HCT116 (cell line): ENCODE data around the gene GTF2F1. TPM values are rescaled to one million over a fixed set of nuclear protein-coding genes. Genes with fewer than 3 reads are reported as not detected.

Source experiments
- ATAC-seq: fragments of 200-7000 bp; cut with Tn5 transposase; 2 replicates; pipeline ENCODE4 v1.9.1; 2020; ENCODE audit warnings: mild to moderate bottlenecking, moderate library complexity
- BruUV-seq: library from RNA; stranded (reverse); fragments of 400-500 nt; replicated peaks from 2 replicates; lab custom pipeline; 2021; lab: Mats Ljungman, UMichigan
- CTCF ChIA-PET: fragments of 300-600 bp; sonication (Branson Sonifier 250); formaldehyde crosslinking; loops from one replicate; lab custom pipeline; 2021; ENCODE audit warnings: antibody characterized with exemption; lab: Charles Lee
- POLR2A ChIA-PET: fragments of 300-600, 350-600 bp; sonication (Branson Sonifier 250); formaldehyde crosslinking; loops from one replicate; lab custom pipeline; 2021; ENCODE audit warnings: antibody characterized with exemption; lab: Charles Lee
- RAD21 ChIA-PET, 2 experiments: fragments of 300-600 bp; sonication (Branson Sonifier 250); formaldehyde crosslinking; loops; one replicate each; lab custom pipeline; 2023; ENCODE audit warnings: low total read pairs in 2 of 2; ENCODE audit not compliant: uncharacterized antibody in 2 of 2, unreplicated experiment in 2 of 2, low non-redundant PET in 1 of 2; lab: Charles Lee
- DNase-seq: peaks from one replicate; pipeline ENCODE4 v3.0.0-alpha.2; 2010; ENCODE audit warnings: low read depth, low spot score
- H2AFZ ChIP-seq: fragments of 200-600 bp; shearing (Covaris generic), sonication (generic); 2 replicates; pipeline ENCODE4 v1.6.1; 2017; ENCODE audit warnings: low read depth, mixed run types, mixed read lengths, antibody characterized with exemption, low read length; ENCODE audit not compliant: poor library complexity, severe bottlenecking
- H3K27ac ChIP-seq: 2 replicates; pipeline ENCODE4 v1.5.1; 2012; ENCODE audit warnings: low read depth, low read length
- H3K27me3 ChIP-seq: fragments of 200-600 bp; sonication (generic); 2 replicates; pipeline ENCODE4 v1.6.1; 2016; ENCODE audit warnings: mixed run types, low read length, mixed read lengths; ENCODE audit not compliant: insufficient read depth
- H3K36me3 ChIP-seq, 2 experiments: fragments of 200-500 bp in 1 of 2; fragments of 200-600 bp in 1 of 2; sonication (Bioruptor generic) in 1 of 2; sonication (generic) in 1 of 2; 2 replicates each; pipeline versions ENCODE4 v1.5.1 to v1.6.1; 2014 to 2016; ENCODE audit warnings: low read length in 2 of 2, inconsistent platforms in 1 of 2, mixed read lengths in 1 of 2, mixed run types in 1 of 2; ENCODE audit not compliant: insufficient read depth in 2 of 2, control insufficient read depth in 1 of 2
- H3K4me1 ChIP-seq, 2 experiments: fragments of 200-600 bp in 1 of 2; sonication (generic) in 1 of 2; 2 replicates each; pipeline versions ENCODE4 v1.5.1 to v1.6.1; 2012 to 2017; ENCODE audit warnings: low read length in 2 of 2, inconsistent platforms in 1 of 2, mild to moderate bottlenecking in 1 of 2, mixed read lengths in 1 of 2, mixed run types in 1 of 2, moderate library complexity in 1 of 2; ENCODE audit not compliant: insufficient read depth in 2 of 2, control insufficient read depth in 1 of 2
- H3K4me2 ChIP-seq: fragments of 200-600 bp; sonication (generic); 2 replicates; pipeline ENCODE4 v1.6.1; 2017; ENCODE audit warnings: mixed run types, low read length, mixed read lengths
- H3K4me3 ChIP-seq, 2 experiments: fragments of 200-600 bp in 1 of 2; sonication (generic) in 1 of 2; replicated peaks in 1 of 2; 2 replicates each; pipeline ENCODE4 v1.5.1; 2011 to 2016; ENCODE audit warnings: low read length in 2 of 2, control low read depth in 1 of 2, low read depth in 1 of 2, mild to moderate bottlenecking in 1 of 2, mixed read lengths in 1 of 2, mixed run types in 1 of 2
- H3K79me2 ChIP-seq: fragments of 200-600 bp; sonication (generic); 2 replicates; pipeline ENCODE4 v1.6.1; 2017; ENCODE audit warnings: mild to moderate bottlenecking, mixed run types, low read length, moderate library complexity, mixed read lengths; ENCODE audit not compliant: insufficient read depth
- H3K9ac ChIP-seq: fragments of 200-600 bp; sonication (generic); 2 replicates; pipeline ENCODE4 v1.6.1; 2016; ENCODE audit warnings: low read length, mixed read lengths
- H3K9me2 ChIP-seq: fragments of 200-600 bp; sonication (generic), shearing (Covaris generic); 2 replicates; pipeline ENCODE4 v1.6.1; 2017; ENCODE audit warnings: mixed run types, mild to moderate bottlenecking, moderate library complexity; ENCODE audit not compliant: insufficient read depth
- H3K9me3 ChIP-seq, 2 experiments: fragments of 200-500 bp in 1 of 2; fragments of 200-600 bp in 1 of 2; sonication (Bioruptor generic) in 1 of 2; sonication (generic) in 1 of 2; 2 replicates each; pipeline ENCODE4 v1.6.1; 2014 to 2017; ENCODE audit warnings: low read length in 2 of 2, mixed read lengths in 2 of 2, inconsistent platforms in 1 of 2, low read depth in 1 of 2, mild to moderate bottlenecking in 1 of 2, mixed run types in 1 of 2, moderate library complexity in 1 of 2; ENCODE audit not compliant: control insufficient read depth in 1 of 2, insufficient read depth in 1 of 2
- H4K20me1 ChIP-seq: fragments of 200-600 bp; sonication (generic), shearing (Covaris generic); 2 replicates; pipeline ENCODE4 v1.6.1; 2017; ENCODE audit warnings: mixed run types, mild to moderate bottlenecking, moderate library complexity; ENCODE audit not compliant: insufficient read depth
- EGR1 ChIP-seq: IDR thresholded peaks from 2 replicates; pipeline ENCODE4 v1.6.1; 2012; ENCODE audit warnings: low read depth
- EZH2phosphoT487 ChIP-seq: fragments of 200-600 bp; IDR thresholded peaks from 2 replicates; pipeline ENCODE4 v1.6.1; 2018; ENCODE audit warnings: antibody characterized with exemption, borderline replicate concordance
- FOSL1 ChIP-seq: IDR thresholded peaks from 2 replicates; pipeline ENCODE4 v1.6.1; 2012; ENCODE audit warnings: low read depth
- RAD21 ChIP-seq: IDR thresholded peaks from 2 replicates; pipeline ENCODE4 v1.6.1; 2012; ENCODE audit warnings: low read depth, mild to moderate bottlenecking
- intact Hi-C: fragments of 100-400 bp; cut with micrococcal nuclease; formaldehyde crosslinking; loops from 2 replicates; pipeline ENCODE4 v1.10.0; 2022
- total RNA-seq: library from RNA; stranded (reverse); gene quantifications from one replicate; pipeline ENCODE4 v1.2.1, GENCODE V29; 2021; ENCODE audit not compliant: unreplicated experiment
- TF ChIP-seq, protein P1 (sequence below): IDR thresholded peaks from 2 replicates; pipeline ENCODE4 v1.6.1; 2011; ENCODE audit warnings: mild to moderate bottlenecking, low read length, moderate library complexity; ENCODE audit not compliant: insufficient replicate concordance; ENCODE audit errors: extremely low read depth
- TF ChIP-seq, protein P2 (sequence below), 3 experiments: fragments of 200-600 bp in 1 of 3; sonication (generic) in 1 of 3; IDR thresholded peaks in 2 of 3; conservative IDR thresholded peaks in 1 of 3; 2 replicates each; pipeline ENCODE4 v1.5.1; 2012 to 2017; ENCODE audit warnings: low read depth in 2 of 3, low read length in 2 of 3, antibody characterized with exemption in 1 of 3, borderline replicate concordance in 1 of 3, control low read depth in 1 of 3, mild to moderate bottlenecking in 1 of 3, mixed read lengths in 1 of 3, mixed run types in 1 of 3, moderate library complexity in 1 of 3; ENCODE audit not compliant: insufficient read depth in 1 of 3

The GTF2F1 gene
- total RNA-seq, 1 experiment from 2014 or later = 82.0 TPM

DNA sequence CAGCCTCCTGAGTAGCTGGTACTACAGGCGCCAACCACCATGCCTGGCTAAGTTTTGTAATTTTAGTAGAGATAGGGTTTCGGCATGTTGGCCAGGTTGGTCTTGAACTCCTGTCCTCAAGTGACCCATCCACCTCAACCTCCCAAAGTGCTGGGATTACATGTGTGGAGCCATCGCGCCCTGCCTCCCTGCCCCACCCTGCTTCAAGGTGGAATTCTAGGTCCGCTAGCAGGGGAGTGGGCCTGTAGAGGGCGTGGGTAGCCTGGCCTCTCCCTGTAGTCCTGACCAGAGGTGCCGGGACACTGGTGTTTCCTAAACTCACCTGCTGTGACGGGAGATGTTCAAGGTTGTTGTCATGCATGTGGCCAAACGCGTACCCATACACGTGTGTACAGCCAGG, 40.2 kb upstream of the GTF2F1 start:
- no peaks in the 10 kb centered on the region for H4K20me1 ChIP-seq
- no peak for ATAC-seq

More for the DNA sequence above, 40.2 kb upstream of the GTF2F1 start:
- DNase-seq = no peak
- Histone ChIP-seq H3K27me3 (no peaks in the 10 kb centered on the region), H3K9ac (no peak overlapping the region), H3K79me2 (no peaks in the 10 kb centered on the region), H2AFZ (no peak overlapping the region), H3K9me3 (no peaks in the 10 kb centered on the region), H3K4me3 (no peak overlapping the region), H3K27ac (no peak overlapping the region), H3K4me1 (peaks cover 3 to 7% of the 10 kb centered on the region in 2 experiments; a peak in 3 of 4 replicates), H3K36me3 (no peaks in the 10 kb centered on the region), H3K4me2 (no peak overlapping the region), H3K9me2 (no peaks in the 10 kb centered on the region)
- intact Hi-C loops = no loop called here
- ChIA-PET CTCF (no interaction called here), POLR2A (no interaction called here), RAD21 (no interaction called here)
- TF ChIP-seq RAD21 = no peak
- TF ChIP-seq, protein P1, sequence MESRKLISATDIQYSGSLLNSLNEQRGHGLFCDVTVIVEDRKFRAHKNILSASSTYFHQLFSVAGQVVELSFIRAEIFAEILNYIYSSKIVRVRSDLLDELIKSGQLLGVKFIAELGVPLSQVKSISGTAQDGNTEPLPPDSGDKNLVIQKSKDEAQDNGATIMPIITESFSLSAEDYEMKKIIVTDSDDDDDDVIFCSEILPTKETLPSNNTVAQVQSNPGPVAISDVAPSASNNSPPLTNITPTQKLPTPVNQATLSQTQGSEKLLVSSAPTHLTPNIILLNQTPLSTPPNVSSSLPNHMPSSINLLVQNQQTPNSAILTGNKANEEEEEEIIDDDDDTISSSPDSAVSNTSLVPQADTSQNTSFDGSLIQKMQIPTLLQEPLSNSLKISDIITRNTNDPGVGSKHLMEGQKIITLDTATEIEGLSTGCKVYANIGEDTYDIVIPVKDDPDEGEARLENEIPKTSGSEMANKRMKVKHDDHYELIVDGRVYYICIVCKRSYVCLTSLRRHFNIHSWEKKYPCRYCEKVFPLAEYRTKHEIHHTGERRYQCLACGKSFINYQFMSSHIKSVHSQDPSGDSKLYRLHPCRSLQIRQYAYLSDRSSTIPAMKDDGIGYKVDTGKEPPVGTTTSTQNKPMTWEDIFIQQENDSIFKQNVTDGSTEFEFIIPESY = no peak
- TF ChIP-seq EZH2phosphoT487 = no peak
- TF ChIP-seq, protein P2, sequence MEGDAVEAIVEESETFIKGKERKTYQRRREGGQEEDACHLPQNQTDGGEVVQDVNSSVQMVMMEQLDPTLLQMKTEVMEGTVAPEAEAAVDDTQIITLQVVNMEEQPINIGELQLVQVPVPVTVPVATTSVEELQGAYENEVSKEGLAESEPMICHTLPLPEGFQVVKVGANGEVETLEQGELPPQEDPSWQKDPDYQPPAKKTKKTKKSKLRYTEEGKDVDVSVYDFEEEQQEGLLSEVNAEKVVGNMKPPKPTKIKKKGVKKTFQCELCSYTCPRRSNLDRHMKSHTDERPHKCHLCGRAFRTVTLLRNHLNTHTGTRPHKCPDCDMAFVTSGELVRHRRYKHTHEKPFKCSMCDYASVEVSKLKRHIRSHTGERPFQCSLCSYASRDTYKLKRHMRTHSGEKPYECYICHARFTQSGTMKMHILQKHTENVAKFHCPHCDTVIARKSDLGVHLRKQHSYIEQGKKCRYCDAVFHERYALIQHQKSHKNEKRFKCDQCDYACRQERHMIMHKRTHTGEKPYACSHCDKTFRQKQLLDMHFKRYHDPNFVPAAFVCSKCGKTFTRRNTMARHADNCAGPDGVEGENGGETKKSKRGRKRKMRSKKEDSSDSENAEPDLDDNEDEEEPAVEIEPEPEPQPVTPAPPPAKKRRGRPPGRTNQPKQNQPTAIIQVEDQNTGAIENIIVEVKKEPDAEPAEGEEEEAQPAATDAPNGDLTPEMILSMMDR (IDR thresholded peaks at IDR 0.05 in 2 of 3, conservative IDR thresholded peaks at IDR 0.05 in 1 of 3; ENCODE audit: borderline replicate concordance in 1 of 3, insufficient read depth in 1 of 3, low read depth in 2 of 3, low read length in 2 of 3) = no peak
- TF ChIP-seq FOSL1 = no peak
- TF ChIP-seq EGR1 = no peak
- no TSS peak for BruUV-seq
